Lower lobe of right lung (tissue), 2 donors: ENCODE results near the gene AMN. TPM values are rescaled to one million over a fixed set of nuclear protein-coding genes. Genes with fewer than 3 reads are reported as not detected.

ENCODE experiments used
- ATAC-seq, 2 donors: fragments of 200-7000 bp; cut with Tn5 transposase; one replicate each; pipeline ENCODE4 v1.9.1; 2020 to 2022; ENCODE audit warnings: mild to moderate bottlenecking in 2 of 2, moderate library complexity in 2 of 2
- DNase-seq: peaks from one replicate; pipeline ENCODE4 v3.0.0-alpha.2; 2020
- H3K27ac ChIP-seq: fragments of 200-600 bp; one replicate; pipeline ENCODE4 v1.8.0; 2022
- H3K27me3 ChIP-seq: fragments of 200-600 bp; one replicate; pipeline ENCODE4 v1.8.0; 2022; ENCODE audit warnings: low read depth
- H3K36me3 ChIP-seq: fragments of 200-600 bp; one replicate; pipeline ENCODE4 v1.8.0; 2022; ENCODE audit warnings: mild to moderate bottlenecking
- H3K4me1 ChIP-seq: fragments of 200-600 bp; one replicate; pipeline ENCODE4 v1.8.0; 2022
- H3K4me3 ChIP-seq: fragments of 200-600 bp; one replicate; pipeline ENCODE4 v1.8.0; 2022; ENCODE audit warnings: mild to moderate bottlenecking
- H3K9me3 ChIP-seq: fragments of 200-600 bp; one replicate; pipeline ENCODE4 v1.8.0; 2022
- intact Hi-C: fragments of 100-400 bp; cut with DNase I; formaldehyde crosslinking; loops from one replicate; pipeline ENCODE4 v1.11.0; 2022
- total RNA-seq: library from RNA; stranded (reverse); fragmentation: NEBNext Ultra II Directional; extraction: Animal tissue kit (Norgen Biotek cat#: 25700); gene quantifications from one replicate; pipeline ENCODE4 v1.2.1, GENCODE V29; 2021
- TF ChIP-seq, protein P1 (sequence below): fragments of 200-600 bp; IDR thresholded peaks from one replicate; pipeline ENCODE4 v1.8.0; 2022; ENCODE audit warnings: antibody characterized with exemption, mild to moderate bottlenecking
- donor health status: DM: no; HTN: yes; CAD: no; lungs with severe emphysema.

The AMN gene
- total RNA-seq, 1 donor from 2014 or later: 13.7 TPM

- H3K27ac ChIP-seq: no peak overlapping the region
- H3K4me3 ChIP-seq: no peak overlapping the region
- intact Hi-C loops: no loop called here
- no peaks in the 10 kb centered on the region for H3K9me3 ChIP-seq
- ATAC-seq (no peak), DNase-seq (peak; percentile 35)
- H3K4me1 ChIP-seq: no peaks in the 10 kb centered on the region
- H3K36me3 ChIP-seq: peaks cover 39% of the 10 kb centered on the region
- no peaks in the 10 kb centered on the region for H3K27me3 ChIP-seq
- TF ChIP-seq, protein P1, sequence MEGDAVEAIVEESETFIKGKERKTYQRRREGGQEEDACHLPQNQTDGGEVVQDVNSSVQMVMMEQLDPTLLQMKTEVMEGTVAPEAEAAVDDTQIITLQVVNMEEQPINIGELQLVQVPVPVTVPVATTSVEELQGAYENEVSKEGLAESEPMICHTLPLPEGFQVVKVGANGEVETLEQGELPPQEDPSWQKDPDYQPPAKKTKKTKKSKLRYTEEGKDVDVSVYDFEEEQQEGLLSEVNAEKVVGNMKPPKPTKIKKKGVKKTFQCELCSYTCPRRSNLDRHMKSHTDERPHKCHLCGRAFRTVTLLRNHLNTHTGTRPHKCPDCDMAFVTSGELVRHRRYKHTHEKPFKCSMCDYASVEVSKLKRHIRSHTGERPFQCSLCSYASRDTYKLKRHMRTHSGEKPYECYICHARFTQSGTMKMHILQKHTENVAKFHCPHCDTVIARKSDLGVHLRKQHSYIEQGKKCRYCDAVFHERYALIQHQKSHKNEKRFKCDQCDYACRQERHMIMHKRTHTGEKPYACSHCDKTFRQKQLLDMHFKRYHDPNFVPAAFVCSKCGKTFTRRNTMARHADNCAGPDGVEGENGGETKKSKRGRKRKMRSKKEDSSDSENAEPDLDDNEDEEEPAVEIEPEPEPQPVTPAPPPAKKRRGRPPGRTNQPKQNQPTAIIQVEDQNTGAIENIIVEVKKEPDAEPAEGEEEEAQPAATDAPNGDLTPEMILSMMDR: no peak
Measured at GRCh38 chr14:102907980-102908730, 14.3 kb upstream of the AMN start.

- Histone ChIP-seq H3K4me3 (no peak overlapping the region), H3K36me3 (peaks cover 32% of the 10 kb centered on the region), H3K4me1 (no peaks in the 10 kb centered on the region), H3K27me3 (no peaks in the 10 kb centered on the region), H3K9me3 (no peaks in the 10 kb centered on the region), H3K27ac (no peak overlapping the region)
- no peak for ATAC-seq
- intact Hi-C loops: no loop called here
- TF ChIP-seq, protein P1: no peak
- DNase-seq: peak; percentile 43
Measured at GRCh38 chr14:102908766-102909455, 13.6 kb upstream of the AMN start.

GRCh38 chr14:102909462-102909861 is 13.0 kb upstream of the AMN start:
- Histone ChIP-seq H3K27ac (no peak overlapping the region), H3K27me3 (no peaks in the 10 kb centered on the region), H3K9me3 (no peaks in the 10 kb centered on the region), H3K4me3 (no peak overlapping the region), H3K4me1 (no peaks in the 10 kb centered on the region), H3K36me3 (peaks cover 27% of the 10 kb centered on the region)
- TF ChIP-seq, protein P1: no peak
- intact Hi-C loops: no loop called here
- DNase-seq (no peak), ATAC-seq (no peak)

DNA sequence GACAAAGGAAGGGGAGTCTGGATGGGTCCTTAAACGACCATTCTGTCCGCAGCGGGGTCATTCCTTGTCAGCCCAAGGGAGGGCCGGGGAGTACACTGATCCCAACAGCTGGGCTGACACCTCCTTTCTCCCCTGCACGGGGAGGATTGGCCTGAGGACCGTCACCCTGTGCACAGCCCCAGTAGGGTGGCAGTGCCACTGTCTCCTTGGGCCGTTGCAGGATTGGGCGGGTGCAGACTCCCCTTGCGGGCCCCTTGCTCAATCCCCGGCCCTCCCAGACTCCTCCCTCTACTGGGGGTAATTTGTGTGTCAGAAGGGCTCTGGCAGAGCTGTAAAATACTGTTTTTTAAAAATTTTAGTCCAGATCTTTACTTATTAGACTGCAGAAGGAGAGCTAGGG is 12.6 kb upstream of the AMN start:
- DNase-seq (no peak), ATAC-seq (no peak)
- Histone ChIP-seq H3K27ac (no peak overlapping the region), H3K27me3 (no peaks in the 10 kb centered on the region), H3K4me1 (no peaks in the 10 kb centered on the region), H3K4me3 (no peak overlapping the region), H3K9me3 (no peaks in the 10 kb centered on the region), H3K36me3 (peaks cover 26% of the 10 kb centered on the region)
- intact Hi-C loops: no loop called here
- TF ChIP-seq, protein P1: no peak

DNA sequence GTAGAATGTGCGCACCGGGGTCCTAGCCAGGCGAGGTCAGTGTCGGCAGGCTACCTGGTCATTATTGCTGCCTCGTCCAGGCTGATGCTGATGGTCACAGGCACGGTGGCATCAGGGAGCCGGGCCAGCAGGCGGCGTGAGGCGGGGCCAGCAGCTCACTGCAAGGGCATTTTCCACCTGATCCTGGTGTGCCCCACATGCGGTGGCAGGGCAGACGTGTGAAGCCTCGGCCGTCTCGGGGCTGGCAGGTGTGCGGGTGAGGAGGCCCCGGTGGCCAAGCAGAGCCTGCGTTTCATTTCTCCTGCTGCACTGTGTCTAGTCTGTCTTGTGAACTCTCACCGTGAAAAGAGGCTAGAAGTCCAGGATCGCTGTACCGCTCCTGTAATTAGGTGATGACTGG is 12.0 kb upstream of the AMN start:
- Histone ChIP-seq H3K4me3 (no peak overlapping the region), H3K27me3 (no peaks in the 10 kb centered on the region), H3K27ac (no peak overlapping the region), H3K4me1 (no peaks in the 10 kb centered on the region), H3K36me3 (peaks cover 20% of the 10 kb centered on the region), H3K9me3 (no peaks in the 10 kb centered on the region)
- intact Hi-C loops: no loop called here
- DNase-seq (no peak), ATAC-seq (no peak)
- TF ChIP-seq, protein P1: no peak
